GM18861 (cell line): ENCODE results near the gene HPS1.

Experiments used
- ATAC-seq: cut with Tn5 transposase; IDR thresholded peaks from one replicate; pipeline ENCODE4 v1.9.1; 2021; ENCODE audit not compliant: unreplicated experiment

Gene HPS1

DNA sequence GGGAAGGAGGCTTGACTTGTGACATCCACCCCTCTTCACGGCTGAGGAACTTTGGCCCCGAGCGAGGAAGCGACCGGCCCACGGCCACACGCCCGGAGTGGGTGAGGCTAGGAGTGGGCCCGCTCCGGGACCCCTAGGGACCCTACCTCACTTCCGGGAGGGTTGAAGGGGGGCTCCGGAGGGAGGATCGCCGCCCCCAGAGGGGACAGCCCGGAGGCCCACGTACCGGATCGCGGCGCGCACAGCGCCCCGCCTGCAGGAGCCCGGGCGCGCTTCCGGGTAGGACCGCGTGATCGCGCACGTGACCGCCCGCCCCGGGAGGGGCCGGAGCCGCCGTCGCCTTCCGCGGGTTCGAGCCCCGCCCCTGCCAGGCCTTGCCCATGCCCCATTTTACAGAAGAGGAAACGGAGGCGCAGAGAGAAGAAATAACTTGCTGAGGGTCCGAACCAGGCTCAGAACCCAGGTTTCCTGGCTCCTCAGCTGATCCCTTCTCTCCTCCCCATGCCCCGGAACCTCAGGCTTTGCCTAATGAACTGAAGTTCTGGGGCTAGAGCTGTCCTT lies at the start of gene HPS1:
Gene HPS1 (minus strand): TSS at position 275 of the 561 bp plus-strand sequence. CDS start 3,695 bp downstream, outside the sequence.
- peak; percentile 79 for ATAC-seq

DNA sequence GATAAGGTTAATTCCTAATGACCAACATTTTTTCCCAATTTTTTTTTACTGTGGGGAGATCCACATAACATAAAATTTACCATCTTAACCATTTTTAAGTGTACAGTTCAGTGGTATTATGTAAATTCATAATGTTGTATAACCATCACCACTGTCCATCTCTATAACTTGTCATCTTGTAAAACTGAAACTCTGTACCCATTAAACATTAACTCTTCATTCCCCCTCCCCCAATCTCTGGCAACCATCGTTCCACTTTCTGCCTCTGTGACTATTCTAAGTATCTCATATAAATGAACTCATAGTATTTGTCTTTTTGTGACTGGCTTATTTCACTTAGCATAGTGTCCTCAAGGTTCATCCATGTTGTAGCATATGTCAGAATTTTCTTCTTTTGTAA lies 46.0 kb upstream of the HPS1 start:
- peak; percentile 81 for ATAC-seq

DNA sequence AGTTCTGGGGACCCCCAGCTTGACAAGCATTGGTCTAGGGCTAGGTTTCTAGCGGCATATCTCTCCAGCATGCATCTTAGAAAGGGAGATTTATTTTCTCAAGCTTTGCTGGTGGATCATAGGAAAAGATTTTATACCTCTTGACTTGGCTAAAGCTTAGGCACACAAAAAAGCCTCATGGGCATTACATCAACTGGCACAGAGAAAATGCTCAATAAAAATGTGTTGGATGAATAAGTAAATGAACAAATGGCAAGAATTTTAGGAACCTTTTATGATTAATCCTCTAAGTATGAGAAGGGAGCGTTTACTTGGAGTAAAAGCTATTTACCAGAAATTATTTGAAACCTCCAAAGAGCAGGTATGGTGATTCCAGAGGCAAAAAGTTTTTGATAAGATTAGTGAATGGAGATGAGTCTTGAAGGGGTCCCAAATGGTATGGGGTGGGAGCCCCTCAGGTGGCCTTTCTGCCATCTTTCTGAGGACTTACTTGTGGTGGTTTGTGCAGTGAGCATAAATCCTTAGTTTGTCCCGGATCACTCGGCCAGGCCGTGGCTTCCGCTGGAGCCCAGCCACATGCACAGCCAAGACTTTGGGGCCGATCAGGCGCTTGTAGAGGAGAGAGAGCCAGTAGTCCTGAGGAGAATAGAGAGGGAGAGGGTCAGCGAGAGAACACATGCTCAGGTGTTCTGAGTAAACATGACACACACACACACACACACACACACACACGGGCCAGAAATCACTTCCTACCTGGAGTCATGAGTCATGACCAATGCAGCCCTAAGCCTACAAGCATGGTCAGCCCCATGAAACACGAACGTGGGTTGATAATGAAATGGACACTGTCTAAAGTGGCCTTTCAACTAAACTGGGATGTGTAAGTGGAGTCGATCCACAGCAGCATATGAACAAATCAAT lies 43.1 kb upstream of the HPS1 start:
- ATAC-seq, result no peak

DNA sequence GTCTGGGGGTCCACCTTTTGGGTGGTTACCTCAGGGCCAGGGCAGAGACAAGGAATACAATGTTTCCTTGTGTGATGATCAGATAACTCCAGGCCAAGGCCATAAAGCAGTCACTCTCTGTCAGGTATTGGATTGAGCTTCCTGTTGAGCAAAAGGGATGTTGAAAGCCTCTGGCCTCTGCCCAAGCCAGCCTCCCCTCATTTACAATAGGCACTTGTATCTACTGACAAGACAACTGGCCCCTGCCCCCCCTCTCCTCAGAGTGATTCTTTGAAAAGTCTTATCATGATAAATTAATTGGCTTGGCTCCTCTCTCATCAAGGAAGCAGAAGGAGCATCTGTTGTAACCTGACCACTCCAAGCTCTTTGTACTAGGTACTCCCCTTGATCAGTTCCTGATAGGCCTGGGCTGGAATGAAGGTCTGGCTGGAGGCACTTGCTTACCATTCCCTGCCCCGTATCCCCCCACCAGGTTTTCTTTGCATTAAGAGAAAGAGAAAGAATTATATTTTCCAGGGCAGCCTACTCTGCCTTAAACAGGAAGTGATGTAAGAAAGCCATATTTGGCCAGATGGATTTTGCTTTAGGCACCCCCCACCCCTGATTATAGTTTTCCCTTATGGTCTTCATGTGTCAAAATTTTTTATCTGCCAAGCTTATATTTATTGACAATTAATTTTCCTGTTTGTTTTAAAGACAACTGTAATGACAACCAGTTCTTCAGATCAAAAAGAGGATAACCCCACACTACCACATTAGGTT lies 42.1 kb upstream of the HPS1 start:
- ATAC-seq, result no peak

DNA sequence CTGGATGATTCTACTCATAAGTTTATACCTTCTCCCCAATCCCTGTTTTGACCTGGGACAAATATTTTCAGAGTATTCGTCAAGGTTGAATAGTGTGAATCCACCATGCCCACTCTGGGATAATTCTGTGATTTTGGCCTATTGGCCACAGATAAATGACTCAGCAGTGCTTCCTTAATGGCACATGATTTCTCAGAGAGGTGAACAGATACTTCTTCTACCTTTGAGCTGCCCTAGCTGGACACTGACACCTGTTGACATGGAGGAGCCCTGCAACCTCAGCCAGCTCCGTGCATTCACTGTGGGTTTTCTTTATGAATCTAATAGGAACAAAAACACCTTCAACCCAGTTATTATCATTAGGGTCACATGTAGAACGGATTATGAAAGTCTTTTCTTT lies 40.9 kb upstream of the HPS1 start:
- ATAC-seq, result no peak

DNA sequence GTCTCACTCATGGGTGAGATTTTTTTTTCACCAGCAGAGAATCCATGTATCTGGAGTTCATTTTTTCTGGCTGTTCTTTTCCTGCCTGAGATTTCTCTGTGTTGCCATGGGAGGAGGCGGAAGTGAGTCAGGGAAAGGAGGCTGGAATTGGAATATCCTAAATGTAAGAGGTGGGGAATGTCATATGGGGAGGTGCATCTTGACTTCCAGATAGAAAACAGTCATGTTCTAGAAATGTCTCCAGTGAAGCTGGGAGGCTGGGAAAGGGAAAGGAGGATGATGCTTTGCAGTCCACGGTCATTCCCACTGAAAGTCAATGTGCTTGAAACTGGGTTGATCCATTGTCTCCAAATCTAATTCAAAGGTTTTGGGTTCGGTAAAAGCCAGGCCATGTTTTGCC lies 39.7 kb upstream of the HPS1 start:
- no peak for ATAC-seq

DNA sequence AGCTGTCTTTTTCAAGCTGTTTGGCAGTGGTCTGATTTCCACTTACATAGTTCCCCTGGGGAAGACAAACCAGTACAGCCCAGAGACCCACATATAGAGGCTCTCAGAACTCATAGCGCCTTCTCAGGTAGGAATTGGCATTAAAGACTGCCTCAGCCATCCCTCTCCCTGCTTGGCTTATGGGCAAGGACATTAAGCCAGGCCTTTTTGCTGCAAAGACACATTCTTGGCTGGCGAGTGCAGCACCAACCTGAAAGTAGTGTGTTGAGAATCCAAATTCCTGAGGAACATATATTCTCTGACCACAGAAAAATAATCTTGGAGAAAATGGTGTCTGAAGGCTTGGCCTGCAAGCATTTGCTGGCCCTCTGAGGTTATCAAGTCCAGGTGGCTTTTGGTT lies 39.2 kb upstream of the HPS1 start:
- ATAC-seq, result no peak

DNA sequence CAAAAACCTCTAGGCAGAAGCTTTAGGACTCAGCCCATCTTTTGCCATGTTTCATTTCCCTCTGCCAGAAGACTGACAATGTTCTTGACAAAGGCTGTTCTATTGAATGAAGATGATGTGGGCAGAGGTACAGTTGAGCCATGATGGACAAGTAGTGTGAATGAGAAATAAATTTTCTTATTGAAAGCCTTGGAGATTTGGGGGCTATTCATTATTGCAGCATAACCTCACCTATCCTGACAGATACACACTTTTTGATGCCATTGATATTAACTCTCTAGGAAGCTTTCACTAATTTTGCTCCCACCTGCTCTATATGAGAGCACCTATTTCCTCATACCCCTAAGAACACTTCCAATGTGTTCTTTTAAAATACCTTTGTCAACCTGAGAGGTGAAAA lies 36.9 kb upstream of the HPS1 start:
- no peak for ATAC-seq

DNA sequence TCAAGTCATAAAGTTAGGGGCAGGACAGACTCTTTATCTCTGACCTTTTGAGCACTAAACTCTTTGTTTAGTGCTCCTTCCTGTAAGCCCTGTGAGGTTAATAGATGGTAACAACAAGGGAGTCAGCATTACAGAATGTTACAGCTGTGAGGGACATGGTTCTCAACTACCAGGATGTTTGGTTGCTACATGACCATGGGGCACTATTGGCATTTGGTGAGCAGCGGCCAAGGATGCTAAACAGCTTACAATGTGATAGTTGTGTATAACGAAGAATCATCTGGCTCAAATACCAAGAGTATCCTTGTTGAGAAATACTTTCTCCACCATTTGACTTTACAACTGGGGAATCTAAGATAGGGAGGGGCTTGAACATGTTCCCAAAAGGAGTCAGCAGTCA lies 35.4 kb upstream of the HPS1 start:
- ATAC-seq, result no peak

DNA sequence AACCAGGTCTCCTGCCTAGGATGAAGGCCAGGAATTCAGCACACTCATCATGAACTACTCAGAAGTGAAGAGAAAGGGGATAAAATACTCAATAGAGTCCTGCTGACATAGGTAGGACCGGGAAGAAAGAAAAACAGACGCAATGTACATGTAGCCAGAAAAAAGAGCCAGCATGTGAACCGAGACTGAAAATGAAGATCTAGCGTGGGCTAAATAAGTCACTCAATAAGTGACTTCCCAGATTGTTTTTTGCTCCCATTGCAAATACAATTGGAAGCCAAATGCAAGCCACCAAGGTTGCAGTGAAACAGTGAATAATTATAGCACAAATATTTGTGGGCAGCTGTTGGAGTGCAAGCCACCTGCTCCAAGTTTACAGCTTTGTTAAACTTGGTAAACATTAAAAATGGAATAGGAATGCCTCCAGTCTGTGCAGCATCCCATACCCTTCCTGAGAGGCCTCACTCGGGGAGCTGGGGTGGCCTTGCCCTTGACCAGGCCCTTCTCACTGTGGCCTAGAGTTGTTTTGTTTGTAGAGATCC lies 34.7 kb upstream of the HPS1 start:
- no peak for ATAC-seq

DNA sequence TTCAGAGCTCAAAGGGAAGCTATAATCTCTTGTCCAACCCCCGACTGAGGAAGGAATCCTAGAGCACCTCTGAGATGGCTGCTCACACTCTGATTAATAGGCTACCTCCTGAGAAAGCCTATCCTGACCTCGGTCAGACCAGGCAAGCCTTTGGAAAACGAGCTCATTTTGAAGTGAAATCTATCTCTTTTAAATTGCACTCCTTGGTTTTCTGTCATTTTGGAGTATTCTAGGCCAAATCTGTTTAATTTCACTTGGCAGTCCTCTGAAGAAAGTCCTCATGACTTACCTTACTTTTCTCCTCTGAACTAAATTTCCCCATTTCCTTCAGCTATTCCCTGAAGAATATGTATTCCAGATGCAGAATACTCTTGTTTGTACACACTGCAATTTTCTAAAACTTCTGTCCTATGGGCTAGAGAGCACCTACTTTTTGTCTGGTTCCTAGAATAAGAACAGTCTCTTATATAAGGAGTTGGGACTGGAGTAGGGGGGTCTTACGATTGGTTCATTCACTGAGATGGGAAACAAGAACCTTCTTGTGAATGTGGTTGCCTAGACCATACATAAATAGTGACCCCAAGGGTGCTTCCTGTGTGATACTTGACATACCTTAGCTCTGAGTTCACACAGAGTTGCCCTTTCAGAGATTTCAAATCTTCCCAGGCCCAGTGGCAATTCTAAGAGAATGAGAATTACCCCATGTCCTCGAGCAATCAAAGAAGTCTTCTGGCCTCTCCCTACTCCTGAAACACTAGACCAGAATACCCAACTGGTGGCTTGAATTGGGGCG lies 31.9 kb upstream of the HPS1 start:
- no peak for ATAC-seq

DNA sequence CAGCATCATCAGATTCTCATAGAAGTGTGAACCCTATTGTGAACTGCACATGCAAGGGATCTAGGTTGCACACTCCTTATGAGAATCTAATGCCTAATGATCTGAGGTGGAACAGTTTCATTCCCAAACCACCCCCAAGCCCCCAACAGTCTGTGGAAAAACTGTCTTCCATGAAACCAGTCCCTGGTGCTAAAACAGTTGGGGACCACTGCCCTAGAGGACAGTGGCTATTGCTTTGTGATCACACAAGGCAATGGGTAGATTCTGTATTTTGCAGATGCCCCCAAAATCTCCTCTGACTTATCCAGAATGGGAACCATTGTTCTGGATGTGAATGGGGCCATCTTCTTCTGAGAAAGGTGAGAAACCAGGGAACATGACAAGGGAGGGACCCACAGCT lies 31.1 kb upstream of the HPS1 start:
- no peak for ATAC-seq

DNA sequence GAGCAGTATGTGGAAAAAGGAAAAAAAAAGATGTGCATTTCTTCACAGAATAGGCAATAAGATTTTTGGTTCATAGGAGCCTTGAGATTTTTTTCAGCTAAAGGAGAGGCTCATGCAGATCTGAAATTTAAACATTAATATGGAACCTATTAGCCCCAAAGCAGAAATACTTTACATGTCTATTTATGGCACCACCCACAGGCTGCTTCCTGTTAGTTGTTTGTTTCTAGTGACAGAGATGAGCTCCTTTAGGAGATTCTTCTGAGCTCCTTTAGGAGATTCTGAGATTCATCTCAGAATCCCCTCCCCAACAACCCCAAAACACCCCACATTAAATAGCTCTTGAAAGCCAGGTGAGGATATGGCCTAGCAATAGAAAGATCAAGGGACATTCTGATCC lies 27.9 kb upstream of the HPS1 start:
- peak; percentile 58 for ATAC-seq

DNA sequence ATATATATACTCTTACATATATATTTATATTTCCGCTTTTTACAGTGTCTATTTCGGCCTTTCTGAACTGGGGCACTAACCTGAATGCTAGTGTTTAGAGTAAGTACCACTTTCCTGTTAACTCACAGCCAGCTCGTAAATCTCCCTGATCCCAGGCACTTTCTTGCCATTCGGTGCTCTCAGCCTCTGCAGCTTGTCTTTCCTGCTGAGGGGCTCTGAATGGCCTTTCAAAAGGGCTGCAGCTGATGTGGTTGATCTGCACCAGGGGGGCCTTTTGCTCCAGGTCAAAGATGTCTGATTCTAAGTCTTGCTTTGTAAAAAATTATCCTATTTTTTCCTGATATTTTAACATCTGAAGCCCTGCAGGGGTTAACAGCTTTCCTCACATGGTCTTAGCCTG lies 25.5 kb upstream of the HPS1 start:
- no peak for ATAC-seq

DNA sequence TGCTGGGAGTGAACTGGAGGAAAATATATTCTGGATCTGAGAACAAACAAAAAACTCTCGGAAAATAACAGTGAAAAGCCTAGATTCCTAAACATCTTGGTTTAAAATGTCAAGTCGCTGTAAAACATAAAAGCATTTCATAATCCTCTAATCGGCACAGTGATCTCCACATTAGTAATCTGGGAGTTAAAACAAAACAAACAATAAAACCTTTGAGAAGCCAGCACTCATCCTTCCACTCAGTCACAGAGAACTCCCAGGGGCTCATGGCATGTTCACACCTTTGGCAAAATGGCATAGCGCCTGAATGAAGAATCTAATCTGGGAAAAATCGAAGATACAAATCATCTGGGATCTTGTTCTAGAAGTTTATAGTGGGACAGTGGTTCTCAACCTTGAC lies 24.1 kb upstream of the HPS1 start:
- no peak for ATAC-seq

DNA sequence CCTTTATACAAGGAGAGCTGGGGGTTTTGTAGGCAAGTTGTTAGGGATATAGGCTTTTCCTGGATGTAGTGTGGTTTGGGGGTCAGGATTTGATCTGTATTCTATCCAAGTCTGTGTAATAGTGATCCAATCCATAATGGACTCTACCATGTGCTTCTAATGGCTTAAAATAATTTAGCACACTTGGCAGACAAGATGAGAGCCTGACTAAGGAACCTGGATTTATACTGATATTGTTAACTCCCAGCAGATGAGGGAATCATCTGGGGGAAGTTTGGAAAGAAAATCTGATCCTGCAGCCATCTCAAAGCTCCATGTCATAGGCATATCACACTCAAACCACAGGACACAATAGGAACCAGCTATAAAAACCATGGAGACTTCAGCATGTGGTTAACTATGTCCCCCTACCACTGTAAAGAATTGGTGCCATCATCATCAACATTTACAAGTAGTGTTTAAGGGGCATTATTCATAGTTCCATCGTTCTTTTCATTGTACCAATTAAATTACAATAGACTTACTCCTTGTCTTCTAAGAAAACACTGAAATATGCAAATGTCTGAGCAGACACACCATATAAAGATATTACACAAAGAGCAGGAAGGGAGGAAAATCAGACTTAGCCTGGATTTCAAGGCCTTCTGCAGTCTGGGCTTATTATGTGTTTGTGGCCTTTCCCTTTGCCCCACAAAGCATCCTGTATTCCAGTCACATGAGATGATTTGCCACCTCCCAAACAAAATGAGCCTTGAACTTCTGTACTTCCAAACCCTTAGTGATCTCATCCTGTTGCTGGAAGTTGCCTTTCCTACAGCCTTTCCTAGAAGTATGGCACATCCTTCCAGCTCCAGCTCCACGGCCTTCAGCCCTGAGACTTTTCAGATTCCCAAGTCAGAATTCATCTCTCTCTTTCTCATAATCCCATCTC lies 22.5 kb upstream of the HPS1 start:
- ATAC-seq, result no peak

DNA sequence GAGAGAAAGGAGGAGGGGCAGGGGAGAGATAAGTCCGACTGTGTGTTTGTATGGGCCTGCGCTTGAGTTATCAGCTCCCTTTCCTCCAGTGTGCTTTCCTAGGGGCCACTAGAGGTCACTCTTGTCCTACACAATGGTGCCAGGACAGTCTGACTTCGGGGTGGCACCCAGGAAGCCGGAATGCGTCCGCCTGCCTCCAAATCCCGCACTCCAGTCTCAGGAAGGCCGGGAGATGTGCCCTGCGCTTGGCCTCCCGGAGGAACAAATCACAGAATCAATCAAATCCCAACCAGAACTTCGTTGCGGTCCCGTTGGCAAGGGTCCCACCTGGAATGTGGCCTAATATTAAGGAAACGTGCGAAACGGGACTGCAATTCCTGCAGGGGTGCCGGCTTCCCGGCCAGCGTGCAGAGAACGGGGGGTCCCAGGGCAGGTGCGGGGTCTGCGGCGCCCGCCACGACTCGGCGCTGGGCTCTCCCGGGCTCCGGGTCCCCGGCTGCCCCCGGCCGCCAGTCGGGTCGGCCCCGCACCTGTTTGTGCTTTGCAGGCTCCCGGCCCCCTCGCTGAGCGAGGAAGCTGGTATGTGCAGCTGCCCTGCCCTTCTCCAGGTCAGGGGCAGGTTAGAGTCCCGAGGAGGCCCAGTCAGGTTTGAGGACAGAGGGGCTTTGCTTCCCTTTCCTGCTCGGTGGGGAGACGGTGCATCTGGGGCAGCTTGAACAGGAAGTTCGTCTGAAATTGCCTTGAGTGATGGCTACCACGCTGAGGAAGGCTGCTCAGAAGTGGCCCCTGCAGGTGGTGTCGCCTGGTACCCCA lies 21.0 kb upstream of the HPS1 start:
- peak; percentile 88 for ATAC-seq

DNA sequence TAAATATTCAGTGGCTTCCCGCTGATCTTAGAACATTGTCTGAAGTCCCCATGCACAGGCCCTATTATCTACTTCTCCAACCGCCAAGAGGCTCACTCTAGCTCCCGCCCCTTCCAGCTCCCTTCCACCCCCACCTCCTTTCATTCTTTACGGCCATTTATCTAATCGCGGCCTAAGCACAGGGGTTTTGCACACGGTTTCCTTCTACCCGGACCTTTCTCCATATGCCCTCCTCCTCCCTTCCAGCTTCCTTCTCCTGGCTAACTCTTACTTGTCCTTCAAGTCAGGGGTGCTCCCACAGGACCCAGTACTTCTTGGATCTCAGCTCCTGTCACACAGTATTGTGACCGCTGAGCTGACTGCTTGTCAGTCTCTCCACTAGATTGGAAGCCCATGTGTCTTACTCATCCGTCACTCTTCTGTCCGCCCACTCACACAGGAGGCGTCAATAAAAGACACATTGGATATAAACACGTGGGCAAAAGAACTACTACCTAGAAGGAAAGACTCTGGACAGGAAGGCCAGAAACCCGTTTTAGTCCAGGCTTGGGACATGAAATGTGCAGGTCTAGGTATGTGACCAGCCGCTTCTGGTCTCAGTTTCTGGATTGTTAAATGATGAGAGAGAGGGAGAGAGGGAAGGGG lies 20.2 kb upstream of the HPS1 start:
- no peak for ATAC-seq
